GM03348 (cell line): ENCODE data around the gene WARS2.
A peak's percentile ranks its signal among the peaks of the same experiment; 100 is the strongest.
"Not testable (repeated sequence)": the region's sequence is repeated elsewhere in the genome, so short reads cannot be mapped to it uniquely, and the experiment has no call there.

ENCODE experiments used
- DNase-seq: peaks from one replicate; pipeline ENCODE4 v3.0.0; 2012; ENCODE audit warnings: low spot score

The WARS2 gene

DNA sequence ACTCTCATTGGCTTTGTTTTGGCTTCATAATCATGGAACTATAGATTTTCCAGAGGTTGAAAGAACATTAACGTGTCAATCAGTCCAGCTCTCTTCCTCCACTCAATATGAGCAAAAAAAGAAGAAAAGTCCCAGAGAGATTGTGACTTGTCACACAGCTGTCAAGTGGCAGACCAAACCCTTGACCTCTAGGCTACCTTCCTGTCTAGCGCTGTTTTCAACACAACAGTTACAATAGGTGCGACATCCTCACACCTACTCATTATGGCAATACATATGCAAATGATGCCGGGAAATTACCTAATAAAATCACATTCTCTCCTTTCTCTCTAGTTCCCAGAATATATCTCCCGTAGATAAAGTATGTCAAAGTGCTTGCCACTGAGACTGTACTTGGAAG lies 1.1 kb downstream of the WARS2 start:
- no peak for DNase-seq

DNA sequence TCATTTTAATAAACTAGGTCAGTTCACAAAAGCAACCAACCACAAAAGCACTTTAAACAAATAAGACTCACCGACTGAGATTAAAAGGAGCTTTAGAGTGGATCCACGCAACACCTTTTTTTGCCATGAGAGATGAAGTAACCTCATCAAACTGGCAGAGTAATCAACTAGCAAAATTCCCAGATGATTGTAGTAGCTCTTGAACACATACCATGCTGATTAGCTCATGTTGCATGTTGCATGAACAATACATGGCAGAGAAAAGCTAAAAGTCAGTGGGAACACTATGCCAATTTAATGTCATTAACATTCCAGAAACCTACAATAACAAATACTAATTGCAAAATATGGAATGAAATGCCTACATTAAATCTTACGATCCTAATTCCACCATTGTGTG lies 4.1 kb downstream of the WARS2 start:
- DNase-seq = peak; percentile 34

DNA sequence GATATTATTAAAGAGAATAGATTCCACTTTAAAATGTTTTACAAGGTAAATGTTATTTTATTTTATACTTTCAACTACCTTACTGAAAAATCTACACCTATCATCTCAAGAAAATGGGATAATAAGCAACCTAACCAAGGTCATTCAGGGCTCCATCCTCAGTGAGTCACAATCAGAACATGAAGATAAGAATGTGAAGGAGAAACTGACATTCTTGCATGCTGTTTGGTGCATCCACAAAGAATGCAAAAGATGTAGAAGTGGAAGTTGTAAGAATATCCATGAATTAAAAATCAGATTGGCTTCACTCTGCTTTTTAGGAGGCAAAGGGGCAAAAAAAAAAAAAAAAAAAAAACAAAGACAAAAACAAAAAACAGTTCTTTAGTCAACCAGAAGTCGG lies 6.5 kb downstream of the WARS2 start:
- peak; percentile 62 for DNase-seq

DNA sequence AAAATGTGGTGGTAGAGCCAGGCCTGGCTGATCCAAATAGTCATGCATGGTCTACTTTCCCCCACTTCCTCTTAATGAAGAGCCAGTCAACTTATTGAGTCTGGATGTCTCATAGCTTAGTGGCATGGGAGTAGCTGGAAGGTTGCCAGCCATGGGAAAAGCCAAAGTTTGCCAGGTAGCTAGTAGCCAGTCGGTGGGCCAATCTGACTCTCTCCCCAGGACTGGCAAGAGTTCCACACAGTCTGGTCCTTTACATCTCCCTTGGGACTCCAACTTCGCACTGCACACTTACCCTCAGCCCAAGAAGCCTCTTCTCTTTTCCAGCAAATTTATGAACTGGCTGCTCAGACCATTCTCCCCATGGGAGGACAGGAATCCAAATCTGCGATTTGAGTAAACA lies 8.3 kb downstream of the WARS2 start:
- DNase-seq = peak; percentile 7

DNA sequence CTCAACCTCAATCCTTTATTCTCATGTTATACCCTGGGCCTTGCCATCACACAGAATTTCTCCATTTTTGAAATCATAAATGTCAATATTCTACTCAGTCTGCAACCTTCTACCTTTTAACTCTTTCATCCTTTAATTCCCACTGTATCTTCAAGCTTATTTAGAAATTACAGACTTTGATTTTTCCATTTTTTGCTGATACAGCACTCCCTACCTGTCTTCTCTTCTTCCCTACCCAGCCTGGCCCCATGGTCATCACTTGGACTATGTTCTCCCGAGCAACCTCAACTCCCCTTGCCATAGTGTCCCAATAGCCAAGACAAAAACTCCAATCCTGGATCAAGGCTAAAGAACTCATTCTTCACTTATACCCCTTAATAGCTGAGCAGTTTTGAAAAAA lies 14.6 kb downstream of the WARS2 start:
- DNase-seq = no peak

DNA sequence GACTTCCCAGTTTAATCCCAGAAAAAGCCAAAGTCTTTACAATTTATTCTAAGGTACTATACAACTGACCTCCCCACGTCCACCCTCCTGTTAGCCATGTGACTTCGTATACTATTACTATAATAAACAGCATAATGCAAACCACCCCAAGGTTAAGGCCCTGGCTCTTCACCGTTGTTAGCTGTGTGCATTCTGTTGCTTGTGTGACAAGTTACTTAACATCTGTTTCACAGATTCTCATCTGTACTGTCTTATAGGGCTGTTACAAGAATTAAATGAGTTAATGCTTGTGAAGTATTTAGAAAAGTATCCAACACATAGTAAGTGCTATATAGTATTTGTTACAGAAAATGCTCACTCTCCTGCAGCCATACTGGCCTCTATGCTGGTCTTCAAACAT lies 15.7 kb downstream of the WARS2 start:
- no peak for DNase-seq

DNA sequence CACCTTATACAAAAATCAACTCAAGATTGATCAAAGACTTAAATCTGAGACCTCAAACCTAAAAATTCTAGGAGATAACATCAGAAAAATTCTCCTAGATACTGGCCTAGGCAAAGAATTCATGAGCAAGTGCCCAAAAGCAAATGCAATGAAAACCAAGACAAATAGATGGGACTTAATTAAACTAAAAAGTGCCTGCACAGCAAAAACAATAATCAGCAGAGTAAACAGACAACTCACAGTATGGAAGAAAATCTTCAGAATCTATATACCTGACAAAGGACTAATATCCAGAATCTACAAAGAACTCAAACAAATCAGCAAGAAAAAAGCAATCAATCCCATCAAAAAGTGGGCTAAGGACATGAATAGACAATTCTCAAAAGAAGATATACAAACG lies 18.6 kb downstream of the WARS2 start:
- not testable (repeated sequence) for DNase-seq

DNA sequence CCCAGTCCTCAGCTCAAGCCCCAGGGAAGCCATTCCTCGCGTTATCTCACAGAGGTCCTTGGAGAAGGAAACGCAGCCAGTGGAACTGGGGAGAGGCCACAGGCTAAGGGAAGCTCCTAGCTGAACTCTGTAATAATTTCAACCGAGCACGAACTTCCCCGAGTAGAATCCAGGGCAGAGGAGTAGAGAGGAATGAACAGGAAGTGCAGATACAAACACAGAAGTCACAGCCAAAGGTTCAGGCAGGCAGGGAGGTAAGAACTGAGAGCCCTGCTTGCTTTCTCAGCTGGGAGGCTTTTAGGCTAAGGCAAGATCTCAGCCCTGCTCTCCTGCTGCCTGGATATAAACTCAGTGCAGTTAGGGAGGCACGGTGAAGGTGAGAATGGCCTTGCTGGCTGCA lies 23.7 kb downstream of the WARS2 start:
- DNase-seq = no peak

DNA sequence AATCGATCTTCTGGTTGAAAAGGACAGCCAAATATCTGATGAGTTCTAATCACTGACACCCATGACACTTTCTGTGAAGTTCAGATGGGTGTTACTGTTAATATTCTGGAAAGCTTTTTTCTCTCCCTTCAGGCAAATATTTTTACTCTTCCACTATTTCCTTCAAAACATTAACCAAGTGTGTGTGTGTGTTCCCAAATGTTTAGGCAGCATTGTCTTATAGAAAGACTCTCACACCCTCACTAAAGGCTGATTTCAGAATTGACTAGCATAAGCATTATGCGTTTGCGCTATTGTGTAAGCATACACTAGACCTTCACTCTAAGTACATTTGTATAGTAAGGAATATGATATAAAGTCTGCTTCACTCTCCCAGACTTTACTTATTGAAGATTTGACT lies 24.7 kb downstream of the WARS2 start:
- DNase-seq = no peak

DNA sequence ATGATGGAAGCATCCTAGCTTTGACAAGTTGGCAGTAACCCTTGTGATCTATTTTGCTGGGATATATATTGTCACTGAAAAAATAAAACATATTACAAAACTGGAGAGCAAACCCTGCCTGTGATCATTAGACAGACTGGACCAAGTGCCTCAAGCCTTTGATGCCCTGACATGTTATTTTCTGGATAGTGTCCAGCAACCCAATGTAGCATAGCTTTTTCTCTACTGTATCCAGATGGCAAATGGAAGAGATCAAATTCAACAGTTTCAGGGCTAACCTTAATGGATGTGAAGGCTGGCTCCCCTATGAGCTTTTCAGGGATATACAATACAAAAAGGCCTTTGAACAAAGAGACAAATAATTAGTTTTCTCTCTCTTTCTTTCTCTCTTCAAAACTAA lies 25.1 kb downstream of the WARS2 start:
- no peak for DNase-seq

DNA sequence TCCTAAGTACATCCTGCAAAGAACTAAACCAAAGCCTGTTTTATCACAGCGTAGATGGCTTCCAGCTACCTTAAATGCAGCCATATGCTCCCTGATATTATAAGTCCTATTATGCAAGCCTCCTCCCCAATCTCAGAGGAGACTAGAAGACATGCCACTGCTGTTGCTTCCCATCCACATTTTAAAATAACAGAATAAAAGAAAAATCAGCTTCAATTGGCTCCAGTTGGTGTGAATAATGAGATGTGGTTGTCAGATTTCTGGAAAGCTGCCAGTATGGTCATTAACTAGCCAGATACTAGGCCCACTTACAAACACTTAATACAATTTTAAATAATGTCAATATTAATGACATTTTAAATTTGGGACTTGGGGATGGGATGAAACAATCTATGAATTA lies 25.7 kb downstream of the WARS2 start:
- DNase-seq = no peak

DNA sequence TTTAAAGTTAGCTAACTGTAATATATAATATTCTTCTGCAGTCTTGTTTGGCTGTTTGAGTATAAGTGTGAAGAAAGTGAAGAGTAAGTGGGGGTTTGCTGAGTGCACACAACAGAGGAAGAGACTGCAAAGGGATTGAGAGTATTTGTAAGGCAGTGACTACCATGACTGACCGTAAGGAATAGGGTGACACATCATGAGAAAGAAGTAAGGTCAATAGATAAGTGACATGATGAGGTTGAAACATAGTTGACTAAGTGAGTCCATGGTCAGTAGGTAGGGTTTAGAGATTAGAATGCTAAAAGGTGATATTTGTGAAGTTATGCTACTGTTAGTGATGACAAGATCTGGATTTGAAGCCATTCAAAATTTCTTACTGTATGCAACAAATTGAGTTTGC lies 27.7 kb downstream of the WARS2 start:
- no peak for DNase-seq

DNA sequence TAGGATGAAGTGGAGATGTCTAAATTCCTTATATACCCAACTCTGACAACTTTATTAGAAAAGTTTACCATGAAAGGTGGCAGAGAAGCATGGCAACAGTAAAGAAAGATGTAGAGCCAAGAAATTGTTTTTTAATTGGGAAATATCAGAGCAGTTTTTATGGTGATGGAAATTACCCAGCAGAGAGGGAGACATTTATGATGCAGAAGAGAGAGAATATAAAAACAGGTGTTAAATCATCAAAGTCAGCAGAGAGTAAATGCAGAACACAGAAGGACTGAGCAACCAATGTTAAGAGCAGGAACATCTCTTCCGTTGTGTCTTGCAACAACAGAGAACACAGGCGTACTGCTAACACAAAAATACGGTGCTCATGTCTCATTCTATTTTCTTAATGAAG lies 28.2 kb downstream of the WARS2 start:
- no peak for DNase-seq

DNA sequence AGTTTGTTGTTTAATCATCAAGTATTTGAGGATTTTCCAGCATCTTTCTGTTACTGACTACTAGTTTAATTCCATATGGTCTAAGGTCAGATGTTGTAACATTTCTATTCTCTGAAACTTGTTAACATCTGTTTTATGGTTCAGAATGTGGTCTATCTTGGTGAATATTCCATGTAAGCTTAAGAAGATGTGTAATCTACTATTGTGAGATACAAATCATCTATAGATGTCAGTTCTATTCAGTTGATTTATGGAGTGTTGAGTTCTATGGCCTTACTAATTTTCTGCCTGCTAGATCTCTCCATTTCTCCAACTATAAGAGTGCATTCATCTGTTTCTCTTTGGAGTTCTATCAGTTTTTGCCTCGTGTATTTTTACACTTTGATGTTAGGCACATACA lies 31.5 kb downstream of the WARS2 start:
- no peak for DNase-seq

DNA sequence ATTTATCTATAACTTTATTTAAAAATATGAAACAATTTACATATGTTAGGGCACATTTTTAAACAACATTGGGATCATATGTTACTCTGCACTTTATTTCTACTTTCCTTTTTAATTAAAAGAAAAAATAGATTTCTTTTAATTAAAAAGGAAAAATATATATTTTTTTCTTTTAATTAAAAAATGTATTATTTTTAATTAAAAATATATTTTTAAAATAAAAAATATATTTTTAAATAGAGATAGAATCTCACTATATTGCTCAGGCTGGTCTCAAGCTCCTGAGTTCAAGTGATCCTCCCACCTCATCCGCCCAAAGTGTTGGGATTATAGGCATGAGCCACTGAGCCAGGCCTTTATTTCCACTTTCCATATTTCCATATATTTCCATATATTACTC lies 36.7 kb downstream of the WARS2 start:
- DNase-seq = no peak

DNA sequence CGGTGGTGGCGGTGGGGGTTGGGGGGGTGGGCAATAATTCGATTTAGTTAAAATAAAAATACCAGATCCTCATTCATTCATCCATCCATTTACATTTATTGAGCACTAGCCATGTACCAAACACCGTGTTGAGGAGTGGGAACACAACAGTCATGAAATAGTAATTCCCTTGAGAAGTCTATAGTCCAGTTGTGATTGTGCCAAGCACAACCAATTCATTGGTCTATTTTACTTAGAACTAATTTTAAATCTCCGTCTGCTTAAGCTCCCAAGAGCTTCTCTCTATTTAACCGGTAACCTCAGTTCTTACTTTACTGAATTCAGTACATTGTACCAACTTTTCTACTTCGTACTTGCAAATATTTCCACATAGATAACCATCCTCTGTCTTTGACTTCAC lies 38.4 kb downstream of the WARS2 start:
- no peak for DNase-seq

DNA sequence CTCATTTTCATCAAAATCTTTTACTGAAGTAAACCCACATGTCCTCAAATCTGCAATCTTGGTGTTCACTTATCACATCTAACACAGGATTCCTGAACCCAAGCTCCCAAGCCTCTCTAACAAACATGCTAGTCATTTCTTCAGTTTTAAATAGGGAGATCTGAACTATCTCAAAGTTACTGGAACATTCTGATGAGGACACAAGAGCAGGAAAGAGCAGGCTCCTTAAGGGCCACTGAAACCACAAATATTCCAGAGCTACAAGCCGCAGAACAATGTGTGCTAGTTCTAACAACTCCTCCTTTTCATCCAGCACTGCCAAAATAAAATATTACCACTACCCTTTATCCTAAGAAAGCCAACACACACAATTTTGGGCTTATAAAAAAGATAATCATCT lies 38.9 kb downstream of the WARS2 start:
- peak; percentile 79 for DNase-seq

DNA sequence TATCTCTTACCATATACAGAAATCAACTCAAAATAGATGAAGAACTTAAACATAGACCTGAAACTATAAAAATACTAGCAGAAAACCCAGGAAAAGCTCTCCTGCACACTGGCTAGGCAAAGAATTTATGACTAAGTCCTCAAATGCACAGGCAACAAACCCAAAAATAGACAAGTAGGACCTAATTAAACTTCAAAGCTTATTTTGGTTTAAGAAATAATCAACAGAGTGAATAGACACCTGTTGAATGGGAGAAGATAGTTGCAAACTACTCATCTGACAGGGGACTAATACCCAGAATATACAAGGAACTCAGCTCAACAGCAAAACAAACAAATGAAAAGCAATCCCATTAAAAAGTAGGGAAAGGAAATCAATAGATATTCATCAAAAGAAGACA lies 40.7 kb downstream of the WARS2 start:
- no peak for DNase-seq

DNA sequence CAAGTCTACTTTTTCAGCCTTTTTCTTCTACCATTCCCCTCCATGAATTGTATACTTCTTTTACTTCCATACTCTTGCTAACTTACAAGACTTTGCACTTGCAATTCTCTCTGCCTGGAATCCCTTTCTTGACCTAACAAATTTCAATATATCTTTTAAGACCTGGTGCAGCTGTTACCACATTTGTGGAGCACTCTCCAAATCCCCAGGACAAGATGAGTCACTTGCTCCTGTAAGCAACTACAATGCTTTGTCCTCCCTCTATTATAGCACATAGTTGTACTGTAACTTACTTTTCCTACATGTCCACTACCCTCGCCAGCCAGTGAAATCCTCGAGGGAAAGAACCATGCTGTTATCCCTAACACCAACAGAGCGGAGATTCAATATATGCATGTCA lies 43.1 kb downstream of the WARS2 start:
- peak; percentile 21 for DNase-seq

DNA sequence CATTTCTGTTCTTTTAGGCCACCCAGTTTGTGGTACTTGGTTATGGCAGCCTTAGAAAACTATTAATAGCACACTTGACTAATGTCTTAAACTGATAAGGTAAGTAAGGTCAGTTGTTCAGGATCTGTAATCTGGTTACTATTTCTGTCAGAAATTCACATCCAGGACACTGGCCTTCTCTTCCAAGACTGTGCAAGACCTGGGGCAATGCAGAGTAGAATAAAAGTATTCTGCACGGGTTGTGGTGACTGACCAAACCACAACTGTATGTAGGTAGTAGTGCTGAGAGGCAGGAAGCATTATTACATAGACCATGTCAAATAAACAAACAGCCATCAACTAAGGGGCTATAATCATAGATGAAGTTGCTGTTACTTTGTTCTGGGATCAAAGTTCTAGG lies 46.7 kb downstream of the WARS2 start:
- no peak for DNase-seq

DNA sequence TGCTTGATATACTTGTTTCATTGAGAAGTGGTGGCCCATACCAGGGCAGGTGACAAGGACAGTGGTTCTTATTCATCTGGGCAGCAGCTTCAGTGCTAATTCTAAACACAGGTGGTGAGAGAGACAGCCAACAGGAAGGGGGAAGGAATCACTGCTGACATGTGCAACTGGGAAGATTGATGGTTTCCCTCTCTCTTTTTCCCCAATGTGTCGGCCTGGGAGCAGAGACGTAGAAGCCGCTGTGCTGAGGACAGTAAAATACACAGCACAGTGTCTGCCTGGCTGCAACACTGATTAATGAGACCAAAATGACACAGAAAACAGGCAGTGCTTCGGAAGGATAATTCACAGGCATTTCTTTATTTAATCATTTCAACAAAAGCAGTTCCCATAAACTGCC lies 48.8 kb downstream of the WARS2 start:
- DNase-seq = no peak

DNA sequence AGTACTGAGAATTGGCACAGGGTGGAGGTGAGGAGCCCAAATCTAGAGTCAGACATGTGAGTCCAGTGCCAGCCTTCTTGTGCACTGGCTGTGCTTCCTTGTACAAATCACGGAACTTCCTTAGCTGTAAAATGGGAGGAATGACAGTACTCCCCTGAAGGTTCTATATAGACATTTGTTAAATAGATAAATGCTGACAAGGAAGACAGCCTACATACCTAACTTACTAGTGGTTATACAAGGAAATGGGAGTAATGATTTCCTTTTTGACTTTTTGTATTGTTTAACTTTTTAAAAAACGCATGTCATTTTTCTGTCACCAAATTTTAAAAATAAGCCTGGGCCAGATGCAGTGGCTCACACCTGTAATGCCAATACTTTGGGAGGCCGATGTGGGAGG lies 50.2 kb downstream of the WARS2 start:
- DNase-seq = no peak

DNA sequence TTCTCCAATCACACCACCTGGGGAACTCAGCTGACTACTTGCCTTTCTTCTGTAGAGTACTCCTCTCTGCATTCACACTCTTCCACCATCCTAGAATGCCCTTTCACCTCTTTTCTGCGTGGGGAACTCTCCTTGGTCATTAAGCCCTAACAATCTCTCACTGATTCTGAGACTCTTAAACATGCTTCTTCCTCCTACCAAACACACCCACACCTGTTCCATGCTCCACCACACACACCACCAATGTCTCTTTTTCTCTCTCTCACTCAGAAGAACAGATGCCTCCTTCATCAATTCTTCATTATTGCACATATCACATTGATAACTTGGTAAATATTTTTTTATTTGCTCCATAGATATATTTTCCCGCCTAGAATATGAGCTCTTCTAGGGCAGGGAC lies 53.6 kb downstream of the WARS2 start:
- DNase-seq = no peak

DNA sequence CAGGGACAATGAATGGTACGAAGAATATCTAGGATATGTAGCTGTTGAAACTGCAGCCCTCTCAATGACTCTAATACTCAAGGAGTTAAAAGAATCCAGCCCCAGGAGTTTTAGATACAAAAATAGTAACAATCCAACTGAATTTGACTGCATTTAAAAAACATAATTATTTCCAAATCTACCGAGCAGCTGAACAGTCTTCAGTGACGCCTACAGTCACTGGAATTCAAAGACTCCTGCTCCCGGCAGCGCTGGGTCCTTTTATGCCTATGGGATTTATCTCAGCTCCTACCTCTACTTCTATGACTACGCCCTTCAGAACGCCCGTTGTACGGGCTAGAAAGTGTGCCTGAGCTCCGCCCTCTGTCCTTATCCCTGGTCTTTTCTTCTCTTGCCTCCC lies 55.7 kb downstream of the WARS2 start:
- DNase-seq = peak; percentile 21

DNA sequence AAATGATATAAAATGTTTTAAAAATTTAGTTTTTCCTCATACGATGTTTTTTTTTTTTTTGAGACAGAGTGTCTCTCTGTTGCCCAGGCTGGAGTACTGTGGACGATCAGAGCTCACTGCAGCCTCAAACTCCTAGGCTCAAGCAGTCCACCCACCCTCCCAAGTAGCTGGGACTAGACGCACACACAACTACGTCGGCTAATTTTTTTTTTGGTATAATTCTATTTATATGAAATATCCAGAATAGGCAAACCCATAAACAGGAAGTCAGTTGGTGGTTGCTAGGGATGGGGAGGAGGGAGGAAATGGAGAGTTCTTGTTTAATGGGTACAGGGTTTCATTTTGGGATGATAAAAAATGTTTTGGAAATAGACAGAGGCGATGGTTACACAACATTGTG lies 56.5 kb downstream of the WARS2 start:
- DNase-seq = no peak

DNA sequence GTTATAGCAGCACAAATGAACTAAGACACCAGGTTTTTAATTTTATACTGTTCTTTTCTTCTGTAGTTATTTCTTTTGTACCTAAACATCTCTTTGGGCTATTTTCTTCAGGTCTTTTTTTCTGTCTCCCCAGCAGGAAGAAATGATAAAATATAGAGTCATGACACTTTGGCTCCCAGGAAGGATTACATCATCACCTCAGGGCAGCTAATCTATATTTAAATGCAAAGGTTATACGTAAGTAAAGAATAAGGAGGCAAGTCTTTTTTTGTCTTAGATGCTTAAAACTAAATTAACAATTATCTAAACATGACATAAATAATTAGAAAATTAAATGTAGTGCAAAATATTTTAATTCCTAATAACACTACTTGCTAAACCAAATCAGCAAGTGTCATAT lies 57.0 kb downstream of the WARS2 start:
- DNase-seq = no peak
